ENCODE measurements around the gene NSD2.

The NSD2 gene

GRCh38 chr4:1983053-1983845, 112.1 kb downstream of the NSD2 start:
- Histone ChIP-seq H3K27ac (ENCODE audit: insufficient read depth, low read depth, low read length, poor library complexity, severe bottlenecking) (no peak overlapping the region), H3K4me1 (ENCODE audit: control insufficient read depth, insufficient read depth, low read length) (no peaks in the 10 kb centered on the region), H3K9me3 (ENCODE audit: control insufficient read depth, low read length) (no peaks in the 10 kb centered on the region), H3K4me3 (ENCODE audit: insufficient read depth, low read depth, low read length) (no peak overlapping the region), H3K36me3 (ENCODE audit: control insufficient read depth, insufficient read depth, low read length) (peaks cover 55% of the 10 kb centered on the region), H3K27me3 (ENCODE audit: control insufficient read depth, insufficient read depth, low read length, poor library complexity, severe bottlenecking) (no peaks in the 10 kb centered on the region)
- 97% methylated on average over 34 of the region's 34 CpGs for WGBS, 2 experiments

GRCh38 chr4:1983846-1984405, 112.7 kb downstream of the NSD2 start:
- Histone ChIP-seq H3K4me3 (ENCODE audit: insufficient read depth, low read depth, low read length) (no peak overlapping the region), H3K27ac (ENCODE audit: insufficient read depth, low read depth, low read length, poor library complexity, severe bottlenecking) (no peak overlapping the region), H3K36me3 (ENCODE audit: control insufficient read depth, insufficient read depth, low read length) (peaks cover 49% of the 10 kb centered on the region), H3K4me1 (ENCODE audit: control insufficient read depth, insufficient read depth, low read length) (no peaks in the 10 kb centered on the region), H3K27me3 (ENCODE audit: control insufficient read depth, insufficient read depth, low read length, poor library complexity, severe bottlenecking) (no peaks in the 10 kb centered on the region), H3K9me3 (ENCODE audit: control insufficient read depth, low read length) (no peaks in the 10 kb centered on the region)
- WGBS, 2 experiments: 94 to 95% methylated on average over 21 of the region's 21 CpGs

GRCh38 chr4:1984406-1985191, 113.4 kb downstream of the NSD2 start:
- no peaks in the 10 kb centered on the region for H3K27me3 ChIP-seq (ENCODE audit: control insufficient read depth, insufficient read depth, low read length, poor library complexity, severe bottlenecking)
- no peaks in the 10 kb centered on the region for H3K4me1 ChIP-seq (ENCODE audit: control insufficient read depth, insufficient read depth, low read length)
- H3K36me3 ChIP-seq (ENCODE audit: control insufficient read depth, insufficient read depth, low read length): peaks cover 48% of the 10 kb centered on the region
- H3K9me3 ChIP-seq (ENCODE audit: control insufficient read depth, low read length): no peaks in the 10 kb centered on the region
- WGBS, 2 experiments: 92 to 93% methylated on average over 27 of the region's 27 CpGs
- no peak overlapping the region for H3K27ac ChIP-seq (ENCODE audit: insufficient read depth, low read depth, low read length, poor library complexity, severe bottlenecking)
- no peak overlapping the region for H3K4me3 ChIP-seq (ENCODE audit: insufficient read depth, low read depth, low read length)

GRCh38 chr4:1985294-1985693, 114.1 kb downstream of the NSD2 start:
- 94 to 96% methylated on average over 14 of the region's 14 CpGs for WGBS, 2 experiments

GRCh38 chr4:1985780-1986577, 114.8 kb downstream of the NSD2 start:
- no peak overlapping the region for H3K4me3 ChIP-seq (ENCODE audit: insufficient read depth, low read depth, low read length)
- no peaks in the 10 kb centered on the region for H3K4me1 ChIP-seq (ENCODE audit: control insufficient read depth, insufficient read depth, low read length)
- no peaks in the 10 kb centered on the region for H3K9me3 ChIP-seq (ENCODE audit: control insufficient read depth, low read length)
- no peak overlapping the region for H3K27ac ChIP-seq (ENCODE audit: insufficient read depth, low read depth, low read length, poor library complexity, severe bottlenecking)
- WGBS, 2 experiments: 94 to 95% methylated on average over 54 of the region's 54 CpGs
- H3K36me3 ChIP-seq (ENCODE audit: control insufficient read depth, insufficient read depth, low read length): peaks cover 43% of the 10 kb centered on the region
- H3K27me3 ChIP-seq (ENCODE audit: control insufficient read depth, insufficient read depth, low read length, poor library complexity, severe bottlenecking): no peaks in the 10 kb centered on the region

More at GRCh38 chr4:1985294-1985693, 114.1 kb downstream of the NSD2 start:
- Histone ChIP-seq H3K36me3 (ENCODE audit: control insufficient read depth, insufficient read depth, low read length) (peaks cover 48% of the 10 kb centered on the region), H3K27ac (ENCODE audit: insufficient read depth, low read depth, low read length, poor library complexity, severe bottlenecking) (no peak overlapping the region), H3K4me1 (ENCODE audit: control insufficient read depth, insufficient read depth, low read length) (no peaks in the 10 kb centered on the region), H3K27me3 (ENCODE audit: control insufficient read depth, insufficient read depth, low read length, poor library complexity, severe bottlenecking) (no peaks in the 10 kb centered on the region), H3K9me3 (ENCODE audit: control insufficient read depth, low read length) (no peaks in the 10 kb centered on the region), H3K4me3 (ENCODE audit: insufficient read depth, low read depth, low read length) (no peak overlapping the region)

DNA sequence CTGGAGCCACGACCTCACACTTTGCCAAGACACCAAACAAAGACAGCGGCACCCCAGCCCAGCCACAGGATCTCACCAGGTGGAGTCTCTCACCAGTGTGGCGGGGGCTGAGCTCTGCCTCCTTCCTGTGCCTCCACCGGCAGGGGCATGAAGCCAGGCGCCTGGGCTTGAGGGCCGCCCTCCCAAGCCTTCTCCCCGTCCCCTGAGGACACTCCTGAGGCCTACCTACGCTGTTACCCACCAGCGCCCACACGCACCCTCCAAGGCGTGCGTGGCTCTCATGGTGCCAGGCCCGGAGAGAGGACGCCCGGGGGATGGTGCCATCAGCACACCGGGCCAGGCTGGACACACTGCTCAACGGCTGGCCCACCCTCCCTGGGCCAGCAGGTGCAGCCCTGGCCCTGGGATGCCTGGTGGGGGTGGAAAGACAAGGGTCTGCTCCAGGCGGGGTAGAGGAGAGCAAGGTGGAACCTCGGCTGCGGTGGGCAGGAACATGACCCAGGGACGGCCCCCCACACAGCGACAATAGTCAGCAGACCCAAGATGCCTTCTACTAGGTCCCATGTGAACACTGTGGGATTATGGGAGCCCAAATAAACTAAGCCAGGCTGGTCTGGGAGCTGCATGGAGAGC, 115.5 kb downstream of the NSD2 start:
- 91 to 93% methylated on average over 22 of the region's 22 CpGs for WGBS, 2 experiments
- H3K27me3 ChIP-seq (ENCODE audit: control insufficient read depth, insufficient read depth, low read length, poor library complexity, severe bottlenecking): no peaks in the 10 kb centered on the region
- H3K4me1 ChIP-seq (ENCODE audit: control insufficient read depth, insufficient read depth, low read length): no peaks in the 10 kb centered on the region
- H3K4me3 ChIP-seq (ENCODE audit: insufficient read depth, low read depth, low read length): no peak overlapping the region
- H3K27ac ChIP-seq (ENCODE audit: insufficient read depth, low read depth, low read length, poor library complexity, severe bottlenecking): no peak overlapping the region
- peaks cover 36% of the 10 kb centered on the region for H3K36me3 ChIP-seq (ENCODE audit: control insufficient read depth, insufficient read depth, low read length)
- no peaks in the 10 kb centered on the region for H3K9me3 ChIP-seq (ENCODE audit: control insufficient read depth, low read length)

- H3K4me3 ChIP-seq (ENCODE audit: insufficient read depth, low read depth, low read length): no peak overlapping the region
- no peak overlapping the region for H3K27ac ChIP-seq (ENCODE audit: insufficient read depth, low read depth, low read length, poor library complexity, severe bottlenecking)
- H3K4me1 ChIP-seq (ENCODE audit: control insufficient read depth, insufficient read depth, low read length): no peaks in the 10 kb centered on the region
- H3K9me3 ChIP-seq (ENCODE audit: control insufficient read depth, low read length): no peaks in the 10 kb centered on the region
- peaks cover 31% of the 10 kb centered on the region for H3K36me3 ChIP-seq (ENCODE audit: control insufficient read depth, insufficient read depth, low read length)
- H3K27me3 ChIP-seq (ENCODE audit: control insufficient read depth, insufficient read depth, low read length, poor library complexity, severe bottlenecking): no peaks in the 10 kb centered on the region
- WGBS, 2 experiments: 96 to 97% methylated on average over 19 of the region's 19 CpGs
Observed at GRCh38 chr4:1987296-1987695, 116.1 kb downstream of the NSD2 start.

- WGBS, 2 experiments: 94 to 96% methylated on average over 26 of the region's 26 CpGs
Observed at GRCh38 chr4:1987721-1988326, 116.6 kb downstream of the NSD2 start.

GRCh38 chr4:1988327-1988724, 117.1 kb downstream of the NSD2 start:
- 96 to 97% methylated on average over 12 of the region's 12 CpGs for WGBS, 2 experiments
- peaks cover 30% of the 10 kb centered on the region for H3K36me3 ChIP-seq (ENCODE audit: control insufficient read depth, insufficient read depth, low read length)
- H3K4me1 ChIP-seq (ENCODE audit: control insufficient read depth, insufficient read depth, low read length): no peaks in the 10 kb centered on the region
- no peak overlapping the region for H3K4me3 ChIP-seq (ENCODE audit: insufficient read depth, low read depth, low read length)
- H3K27ac ChIP-seq (ENCODE audit: insufficient read depth, low read depth, low read length, poor library complexity, severe bottlenecking): no peak overlapping the region
- H3K27me3 ChIP-seq (ENCODE audit: control insufficient read depth, insufficient read depth, low read length, poor library complexity, severe bottlenecking): no peaks in the 10 kb centered on the region
- H3K9me3 ChIP-seq (ENCODE audit: control insufficient read depth, low read length): no peaks in the 10 kb centered on the region

More at GRCh38 chr4:1987721-1988326, 116.6 kb downstream of the NSD2 start:
- no peak overlapping the region for H3K27ac ChIP-seq (ENCODE audit: insufficient read depth, low read depth, low read length, poor library complexity, severe bottlenecking)
- no peaks in the 10 kb centered on the region for H3K4me1 ChIP-seq (ENCODE audit: control insufficient read depth, insufficient read depth, low read length)
- no peak overlapping the region for H3K4me3 ChIP-seq (ENCODE audit: insufficient read depth, low read depth, low read length)
- peaks cover 31% of the 10 kb centered on the region for H3K36me3 ChIP-seq (ENCODE audit: control insufficient read depth, insufficient read depth, low read length)
- H3K9me3 ChIP-seq (ENCODE audit: control insufficient read depth, low read length): no peaks in the 10 kb centered on the region
- no peaks in the 10 kb centered on the region for H3K27me3 ChIP-seq (ENCODE audit: control insufficient read depth, insufficient read depth, low read length, poor library complexity, severe bottlenecking)
